ENCODE data around the gene HPN. TPM values are rescaled to one million over a fixed set of nuclear protein-coding genes. Genes with fewer than 3 reads are reported as not detected.
"Not testable (repeated sequence)": the region's sequence is repeated elsewhere in the genome, so short reads cannot be mapped to it uniquely, and the experiment has no call there.

HPN gene
- total RNA-seq, 3 donors from 2014 or later, result 0.26 to 0.38 TPM; not detected in 1

DNA sequence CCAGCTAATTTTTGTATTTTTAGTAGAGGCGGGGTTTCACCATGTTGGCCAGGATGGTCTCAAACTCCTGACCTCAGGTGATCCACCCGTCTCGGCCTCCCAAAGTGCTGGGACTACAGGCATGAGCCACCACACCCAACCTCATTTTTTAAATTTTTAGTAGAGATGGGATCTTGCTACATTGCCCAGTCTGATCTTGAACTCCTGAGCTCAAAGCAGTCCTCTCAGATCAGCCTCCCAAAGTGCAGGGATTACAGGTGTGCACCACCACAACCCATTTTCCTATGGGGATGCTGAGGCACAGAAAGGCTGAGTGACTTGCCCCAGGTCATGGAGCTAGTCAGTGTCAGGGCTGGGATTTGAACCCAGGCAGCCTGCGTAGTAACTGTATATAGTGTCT lies 9.7 kb downstream of the HPN start:
- H3K4me1 Mint-ChIP-seq (ENCODE audit: low read depth); H3K9me3 Mint-ChIP-seq; DNase-seq; H3K4me3 Mint-ChIP-seq; H3K27me3 Mint-ChIP-seq (ENCODE audit: low read depth); H3K36me3 Mint-ChIP-seq (ENCODE audit: insufficient read depth); ATAC-seq: not testable (repeated sequence)

DNA sequence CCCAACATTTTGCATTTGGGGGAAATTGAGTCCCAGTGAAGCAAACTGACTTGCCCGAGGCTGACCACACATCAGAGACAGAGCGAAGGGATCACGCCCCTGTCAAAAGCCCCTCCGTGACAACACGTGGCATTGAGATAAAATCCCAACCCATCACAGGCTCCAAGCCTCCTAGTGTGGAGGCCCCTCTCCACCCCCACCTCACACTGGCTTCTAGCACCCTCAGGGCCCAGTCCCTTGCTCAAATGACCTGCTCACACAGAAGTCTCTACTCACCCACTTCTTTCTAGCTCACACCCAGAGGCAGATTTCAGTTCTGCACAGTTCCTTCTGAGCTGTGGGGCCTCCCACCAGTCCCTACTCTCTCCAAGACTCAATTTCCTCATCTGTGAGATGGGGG lies 10.3 kb downstream of the HPN start:
- ATAC-seq (no peak), DNase-seq (no peak)
- H3K4me1 Mint-ChIP-seq (ENCODE audit: low read depth), result no peaks in the 10 kb centered on the region
- H3K36me3 Mint-ChIP-seq (ENCODE audit: insufficient read depth), result no peaks in the 10 kb centered on the region
- peaks cover 5% of the 10 kb centered on the region for H3K27me3 Mint-ChIP-seq (ENCODE audit: low read depth)
- H3K9me3 Mint-ChIP-seq, result no peaks in the 10 kb centered on the region
- H3K4me3 Mint-ChIP-seq, result no peak overlapping the region

DNA sequence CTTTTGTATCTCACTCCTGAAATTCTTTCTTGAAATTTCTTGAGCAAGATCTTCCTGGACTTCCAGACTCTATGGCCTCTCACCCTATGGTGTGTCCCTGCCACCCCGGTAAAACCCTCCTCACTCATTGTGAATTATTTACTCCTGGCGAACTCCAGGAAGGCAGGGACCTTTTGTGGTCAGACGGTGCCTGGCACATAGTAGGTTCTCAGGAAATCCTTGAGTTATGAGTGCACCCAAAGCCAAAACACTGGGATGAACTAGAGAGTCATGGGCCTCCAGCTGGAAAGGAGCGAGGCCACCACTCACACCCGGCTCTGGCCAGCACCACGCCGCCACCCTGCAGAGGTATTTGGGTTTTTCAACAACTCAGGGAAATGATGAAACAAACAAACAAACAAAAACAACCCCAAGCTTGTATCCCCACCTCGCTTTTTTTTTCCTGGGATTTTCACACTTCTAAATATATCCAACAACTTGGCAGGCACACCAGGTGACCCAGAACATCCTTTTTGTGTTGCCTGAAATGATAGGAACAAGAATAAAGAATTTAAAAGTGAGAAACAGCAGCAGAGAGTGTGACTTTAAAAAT lies 11.2 kb downstream of the HPN start:
- Mint-ChIP-seq H3K9me3 (no peaks in the 10 kb centered on the region), H3K4me1 (ENCODE audit: low read depth) (no peaks in the 10 kb centered on the region), H3K36me3 (ENCODE audit: insufficient read depth) (no peaks in the 10 kb centered on the region), H3K4me3 (no peak overlapping the region), H3K27me3 (ENCODE audit: low read depth) (peaks cover 5% of the 10 kb centered on the region)
- no peak for ATAC-seq
- DNase-seq, result no peak

DNA sequence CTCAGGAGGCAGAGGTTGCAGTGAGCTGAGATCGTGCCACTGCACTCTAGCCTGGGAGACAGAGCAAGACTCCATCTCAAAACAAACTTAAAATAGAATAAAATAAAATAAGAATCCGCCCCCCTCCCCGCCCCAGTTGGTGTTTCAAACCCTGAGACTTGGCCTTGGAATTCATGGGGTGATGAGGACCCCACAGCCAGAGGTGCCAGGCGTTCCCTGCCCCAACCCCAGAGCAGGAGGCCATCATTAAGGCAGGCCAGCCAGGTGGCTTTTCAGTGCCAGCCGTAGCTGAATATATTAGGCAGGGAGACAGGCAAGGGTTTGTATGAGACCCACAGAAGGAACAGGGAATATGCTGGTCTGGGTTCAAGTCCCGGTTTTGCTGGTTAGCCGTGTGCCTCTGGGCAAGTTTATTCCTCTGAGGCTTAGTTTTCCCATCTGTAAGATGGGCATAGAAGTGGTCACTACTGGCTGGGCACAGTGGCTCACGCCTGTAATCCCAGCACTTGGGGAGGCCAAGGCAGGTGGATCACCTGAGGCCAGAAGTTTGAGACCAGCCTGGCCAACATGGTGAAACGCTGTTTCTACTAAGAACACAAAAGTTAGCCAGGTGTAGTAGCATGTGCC lies 12.3 kb downstream of the HPN start:
- Mint-ChIP-seq H3K4me1 (ENCODE audit: low read depth) (no peaks in the 10 kb centered on the region), H3K9me3 (no peaks in the 10 kb centered on the region), H3K27me3 (ENCODE audit: low read depth) (peaks cover 5% of the 10 kb centered on the region), H3K4me3 (no peak overlapping the region), H3K36me3 (ENCODE audit: insufficient read depth) (no peaks in the 10 kb centered on the region)
- DNase-seq (no peak), ATAC-seq (no peak)

DNA sequence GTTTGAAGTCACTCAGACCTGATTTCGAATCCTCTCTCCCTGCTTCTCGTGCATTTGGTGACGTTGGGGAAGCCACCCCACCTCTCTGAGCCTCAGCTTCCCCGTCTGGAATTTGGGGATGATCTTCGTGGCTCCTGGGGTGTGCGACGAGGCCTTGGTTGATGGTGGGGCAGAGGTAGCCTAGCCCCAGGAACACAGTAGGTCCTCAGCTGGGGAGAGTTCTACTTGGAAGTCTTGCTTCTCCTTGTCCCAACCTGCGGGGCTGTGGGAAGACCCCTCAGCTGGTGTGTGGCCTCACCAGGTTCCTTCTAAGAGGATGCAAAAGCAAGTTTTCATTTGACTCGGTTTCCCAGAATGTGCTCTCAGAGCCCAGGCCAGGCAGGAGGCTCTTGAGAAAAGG lies 13.1 kb downstream of the HPN start:
- Mint-ChIP-seq H3K4me1 (ENCODE audit: low read depth) (no peaks in the 10 kb centered on the region), H3K4me3 (no peak overlapping the region), H3K9me3 (no peaks in the 10 kb centered on the region), H3K27me3 (ENCODE audit: low read depth) (peaks cover 5% of the 10 kb centered on the region), H3K36me3 (ENCODE audit: insufficient read depth) (no peaks in the 10 kb centered on the region)
- ATAC-seq (no peak), DNase-seq (no peak)

DNA sequence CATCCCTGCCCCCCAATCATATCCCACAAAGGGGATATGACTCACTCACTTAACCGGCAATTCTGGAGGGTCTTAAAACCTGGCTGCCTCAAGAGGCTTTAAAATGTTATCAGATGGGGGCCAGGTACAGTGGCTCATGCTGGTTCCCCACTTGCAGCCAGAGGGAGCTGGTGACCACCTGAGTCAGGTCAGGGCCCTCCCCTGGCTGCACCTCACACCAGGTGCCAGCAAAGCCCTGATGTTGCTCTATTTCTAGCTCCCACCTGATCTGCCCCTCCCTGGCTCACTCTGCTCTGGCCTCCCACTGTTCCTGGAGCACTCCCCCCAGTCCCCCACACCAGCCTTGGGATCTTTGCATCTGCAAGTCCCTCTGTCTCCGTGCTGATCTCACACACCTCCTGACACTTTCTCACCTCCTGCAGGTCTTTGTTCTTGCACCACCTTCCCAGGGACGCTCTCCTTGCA lies 14.2 kb downstream of the HPN start:
- H3K9me3 Mint-ChIP-seq, result no peaks in the 10 kb centered on the region
- ATAC-seq (no peak), DNase-seq (no peak)
- no peaks in the 10 kb centered on the region for H3K36me3 Mint-ChIP-seq (ENCODE audit: insufficient read depth)
- H3K4me1 Mint-ChIP-seq (ENCODE audit: low read depth), result no peaks in the 10 kb centered on the region
- peaks cover 5% of the 10 kb centered on the region for H3K27me3 Mint-ChIP-seq (ENCODE audit: low read depth)
- no peak overlapping the region for H3K4me3 Mint-ChIP-seq

DNA sequence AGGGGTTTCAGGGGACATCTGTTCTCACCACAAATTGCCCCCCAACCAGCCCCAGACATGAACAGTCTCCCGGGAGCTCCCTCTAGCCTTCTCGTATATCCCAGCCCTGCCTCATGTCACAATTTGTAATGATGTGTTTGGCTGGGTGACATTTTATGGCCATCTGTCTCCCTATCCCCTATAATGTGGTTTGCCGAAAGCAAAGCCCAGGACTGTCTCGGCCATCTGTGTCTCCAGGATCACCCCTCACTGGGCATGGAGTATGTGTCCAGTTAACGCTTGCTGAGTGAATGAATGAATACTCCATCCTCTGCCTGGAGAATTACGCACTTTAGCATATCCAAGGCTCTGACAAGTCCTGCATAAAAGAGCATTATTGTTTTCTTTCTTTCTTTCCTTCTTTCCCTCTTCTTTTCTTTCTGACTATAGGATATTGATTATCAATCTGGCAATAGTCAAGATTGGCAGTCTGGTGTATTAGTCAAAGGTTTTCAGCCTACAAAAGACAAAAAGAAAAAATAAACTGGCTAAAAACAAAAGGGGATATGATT lies 15.1 kb downstream of the HPN start:
- Mint-ChIP-seq H3K4me1 (ENCODE audit: low read depth) (no peaks in the 10 kb centered on the region), H3K4me3 (no peak overlapping the region), H3K9me3 (no peaks in the 10 kb centered on the region), H3K36me3 (ENCODE audit: insufficient read depth) (no peaks in the 10 kb centered on the region), H3K27me3 (ENCODE audit: low read depth) (peaks cover 5% of the 10 kb centered on the region)
- ATAC-seq (no peak), DNase-seq (no peak)

DNA sequence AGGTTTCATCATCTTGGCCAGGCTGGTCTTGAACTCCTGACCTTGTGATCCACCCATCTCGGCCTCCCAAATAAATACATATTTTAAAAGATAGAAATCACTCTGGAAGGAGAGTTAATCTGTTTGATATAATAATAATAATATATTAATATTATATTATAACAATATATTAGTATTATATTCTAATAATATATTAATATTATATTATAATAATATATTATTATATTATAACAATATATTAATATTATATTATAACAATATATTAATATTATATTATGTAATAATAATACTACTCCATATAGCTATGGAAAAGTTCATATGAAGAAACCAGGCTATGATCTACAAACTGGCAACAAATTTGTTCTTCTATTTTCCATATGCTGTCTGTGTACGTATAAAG lies 16.8 kb downstream of the HPN start:
- Mint-ChIP-seq H3K36me3 (ENCODE audit: insufficient read depth) (no peaks in the 10 kb centered on the region), H3K27me3 (ENCODE audit: low read depth) (peaks cover 5% of the 10 kb centered on the region), H3K4me1 (ENCODE audit: low read depth) (peaks cover under 1% of the 10 kb centered on the region), H3K9me3 (no peaks in the 10 kb centered on the region), H3K4me3 (no peak overlapping the region)
- no peak for ATAC-seq
- DNase-seq, result no peak

DNA sequence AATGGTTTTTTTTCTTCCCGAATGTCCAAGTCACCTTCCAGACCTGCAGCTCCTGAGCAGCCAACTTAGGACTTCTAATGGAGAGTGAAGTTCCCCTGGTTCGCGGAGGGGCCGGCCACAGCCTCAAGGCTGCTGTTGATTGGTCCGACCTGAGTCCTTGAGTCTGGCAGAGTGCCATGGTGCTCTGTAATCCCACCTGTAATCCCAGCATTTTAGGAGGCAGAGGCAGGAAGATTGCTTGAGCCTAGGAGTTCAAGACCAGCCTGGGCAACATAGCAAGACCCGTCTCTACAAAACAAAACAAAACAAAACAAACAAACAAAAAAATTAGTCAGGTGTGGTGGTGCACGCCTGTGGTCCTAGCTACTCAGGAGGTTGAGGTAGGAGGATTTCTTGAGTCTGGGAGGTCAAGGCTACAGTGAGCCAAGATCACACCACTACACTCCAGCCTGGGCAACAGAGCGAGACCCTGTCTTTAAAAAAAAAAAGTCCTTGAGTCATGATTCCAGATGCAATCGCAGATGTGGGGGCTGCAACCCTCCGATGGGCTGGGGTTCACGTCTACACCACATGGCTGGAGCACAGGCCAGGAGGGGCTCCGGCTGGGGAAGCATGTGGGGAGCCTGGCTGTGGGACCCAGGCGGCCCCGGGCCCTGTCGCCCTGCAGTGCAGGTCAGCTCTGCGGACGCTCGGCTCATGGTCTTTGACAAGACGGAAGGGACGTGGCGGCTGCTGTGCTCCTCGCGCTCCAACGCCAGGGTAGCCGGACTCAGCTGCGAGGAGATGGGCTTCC lies 17.7 kb downstream of the HPN start:
- Mint-ChIP-seq H3K9me3 (no peaks in the 10 kb centered on the region), H3K27me3 (ENCODE audit: low read depth) (peaks cover 5% of the 10 kb centered on the region), H3K4me1 (ENCODE audit: low read depth) (peaks cover 8% of the 10 kb centered on the region), H3K36me3 (ENCODE audit: insufficient read depth) (no peaks in the 10 kb centered on the region), H3K4me3 (no peak overlapping the region)
- DNase-seq (no peak), ATAC-seq (no peak)

DNA sequence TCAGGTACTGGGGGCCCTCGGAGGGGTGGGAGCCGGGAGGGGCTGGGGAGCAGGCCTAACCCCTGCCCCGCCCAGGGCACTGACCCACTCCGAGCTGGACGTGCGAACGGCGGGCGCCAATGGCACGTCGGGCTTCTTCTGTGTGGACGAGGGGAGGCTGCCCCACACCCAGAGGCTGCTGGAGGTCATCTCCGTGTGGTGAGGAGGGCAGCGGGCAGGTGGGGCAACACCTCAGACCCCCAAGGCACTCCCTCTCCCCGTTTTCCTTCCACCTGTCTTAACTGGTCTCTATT lies 18.2 kb downstream of the HPN start:
- Mint-ChIP-seq H3K9me3 (no peaks in the 10 kb centered on the region), H3K27me3 (ENCODE audit: low read depth) (peaks cover 5% of the 10 kb centered on the region), H3K4me3 (no peak overlapping the region), H3K36me3 (ENCODE audit: insufficient read depth) (no peaks in the 10 kb centered on the region), H3K4me1 (ENCODE audit: low read depth) (peaks cover 8% of the 10 kb centered on the region)
- no peak for ATAC-seq
- DNase-seq, result no peak

DNA sequence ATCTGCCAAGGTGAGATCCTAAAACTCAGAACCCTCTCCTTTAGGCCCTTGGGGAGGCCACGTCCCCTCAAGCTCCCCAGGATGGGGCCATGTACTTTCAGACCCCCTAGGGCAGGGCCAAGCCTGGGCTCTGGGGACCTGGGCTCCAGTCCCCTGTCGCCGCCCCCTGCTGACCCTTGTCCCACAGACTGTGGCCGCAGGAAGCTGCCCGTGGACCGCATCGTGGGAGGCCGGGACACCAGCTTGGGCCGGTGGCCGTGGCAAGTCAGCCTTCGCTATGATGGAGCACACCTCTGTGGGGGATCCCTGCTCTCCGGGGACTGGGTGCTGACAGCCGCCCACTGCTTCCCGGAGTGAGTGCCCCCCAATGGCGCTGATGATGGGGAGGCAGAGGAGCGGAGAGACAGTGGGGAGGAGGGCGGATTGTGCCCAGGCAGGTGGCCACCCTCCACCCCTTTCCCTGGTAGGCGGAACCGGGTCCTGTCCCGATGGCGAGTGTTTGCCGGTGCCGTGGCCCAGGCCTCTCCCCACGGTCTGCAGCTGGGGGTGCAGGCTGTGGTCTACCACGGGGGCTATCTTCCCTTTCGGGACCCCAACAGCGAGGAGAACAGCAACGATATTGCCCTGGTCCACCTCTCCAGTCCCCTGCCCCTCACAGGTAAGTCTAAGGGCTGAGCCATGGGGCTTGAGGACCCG lies 18.8 kb downstream of the HPN start:
- H3K4me3 Mint-ChIP-seq, result no peak overlapping the region
- ATAC-seq (no peak), DNase-seq (no peak)
- peaks cover 5% of the 10 kb centered on the region for H3K27me3 Mint-ChIP-seq (ENCODE audit: low read depth)
- H3K36me3 Mint-ChIP-seq (ENCODE audit: insufficient read depth), result no peaks in the 10 kb centered on the region
- H3K9me3 Mint-ChIP-seq, result no peaks in the 10 kb centered on the region
- H3K4me1 Mint-ChIP-seq (ENCODE audit: low read depth), result peaks cover 8% of the 10 kb centered on the region

DNA sequence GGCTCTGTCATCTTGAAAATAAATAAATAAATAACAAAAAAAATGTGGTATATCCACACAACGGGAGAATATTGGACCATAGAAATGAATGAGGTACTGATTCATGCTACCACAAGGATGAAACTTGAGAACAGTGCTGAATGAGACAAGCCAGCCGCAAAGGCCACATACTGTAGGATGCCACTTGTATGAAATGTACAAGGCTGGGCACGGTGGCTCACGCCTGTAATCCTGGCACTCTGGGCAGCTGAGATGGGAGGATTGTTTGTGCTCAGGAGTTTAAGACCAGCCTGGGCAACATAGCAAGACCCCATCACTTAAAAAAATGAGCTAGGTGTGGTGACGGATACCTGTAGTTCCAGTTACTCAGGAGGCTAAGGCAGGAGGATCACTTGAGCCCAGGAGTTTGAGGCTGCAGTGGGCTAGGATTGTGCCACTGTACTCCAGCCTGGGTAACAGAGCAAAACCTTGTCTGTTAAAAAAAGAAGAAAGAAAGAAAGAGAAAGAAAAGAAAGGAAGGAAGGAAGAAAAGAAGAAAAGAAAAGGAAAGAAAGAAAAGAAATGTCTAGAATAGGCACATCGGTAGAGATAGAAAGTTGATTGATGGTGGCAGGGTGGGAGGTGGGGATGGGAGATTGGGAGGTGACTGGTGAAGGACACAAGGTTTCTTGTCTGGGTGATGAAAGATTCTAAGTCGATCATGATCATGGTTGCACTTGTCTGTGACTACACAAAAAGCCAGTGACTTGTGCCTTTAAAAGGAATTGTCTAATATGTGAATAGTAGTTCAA lies 20.3 kb downstream of the HPN start:
- ATAC-seq (no peak), DNase-seq (no peak)
- H3K27me3 Mint-ChIP-seq (ENCODE audit: low read depth), result no peaks in the 10 kb centered on the region
- no peak overlapping the region for H3K4me3 Mint-ChIP-seq
- H3K9me3 Mint-ChIP-seq, result peaks cover 3% of the 10 kb centered on the region
- H3K4me1 Mint-ChIP-seq (ENCODE audit: low read depth), result peaks cover 11% of the 10 kb centered on the region
- no peaks in the 10 kb centered on the region for H3K36me3 Mint-ChIP-seq (ENCODE audit: insufficient read depth)

DNA sequence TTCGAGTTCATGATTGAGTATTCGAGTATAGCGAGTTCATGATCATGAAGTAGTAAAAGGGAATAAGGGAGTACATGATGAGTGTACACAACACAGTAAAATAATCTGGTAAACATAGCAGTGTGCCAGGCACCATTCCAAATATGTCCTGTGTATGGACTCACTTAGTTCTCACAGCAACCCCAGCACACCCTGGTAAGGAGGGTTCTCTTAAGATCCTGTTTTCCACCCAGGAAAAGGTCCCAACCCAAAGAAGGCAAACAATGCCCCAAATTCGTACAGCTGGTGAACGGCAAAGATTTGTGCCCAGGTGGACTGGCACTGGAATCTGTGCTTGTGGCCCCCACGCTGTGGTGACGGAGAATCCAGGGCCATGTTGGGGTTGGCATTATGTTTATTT lies 21.4 kb downstream of the HPN start:
- H3K36me3 Mint-ChIP-seq (ENCODE audit: insufficient read depth), result no peaks in the 10 kb centered on the region

More for the DNA sequence above, 21.4 kb downstream of the HPN start:
- Mint-ChIP-seq H3K27me3 (ENCODE audit: low read depth) (no peaks in the 10 kb centered on the region), H3K9me3 (peaks cover 3% of the 10 kb centered on the region), H3K4me1 (ENCODE audit: low read depth) (peaks cover 15% of the 10 kb centered on the region), H3K4me3 (no peak overlapping the region)
- ATAC-seq (no peak), DNase-seq (no peak)

All from activated T-cell treated with anti-CD3 and anti-CD28 coated beads, Interleukin-2, amount 50 U/mL, for 4 hours (primary cell).